CD4-positive, alpha-beta T cell (primary cell): Measurements from ENCODE around the gene MLKL. TPM values are rescaled to one million over a fixed set of nuclear protein-coding genes. Genes with fewer than 3 reads are reported as not detected.

Experiments used
- ATAC-seq: fragments of 200-7000 bp; cut with Tn5 transposase; one replicate; pipeline ENCODE4 v1.10.0; 2022; ENCODE audit warnings: mild to moderate bottlenecking; ENCODE audit not compliant: poor library complexity
- CTCF ChIA-PET: fragments of 350-600 bp; sonication (Branson Sonifier 250); formaldehyde crosslinking; loops from one replicate; lab custom pipeline; 2021; ENCODE audit warnings: antibody characterized with exemption, inconsistent platforms; lab: Charles Lee
- POLR2A ChIA-PET: fragments of 350-600 bp; sonication (Branson Sonifier 250); formaldehyde crosslinking; loops from one replicate; lab custom pipeline; 2021; ENCODE audit warnings: antibody characterized with exemption, inconsistent platforms; lab: Charles Lee
- DNase-seq, 14 experiments: peaks; one replicate each; pipeline ENCODE4 v3.0.0-alpha.2; 2013 to 2020; ENCODE audit warnings: mixed read lengths in 2 of 14
- H3K27ac ChIP-seq, 2 donors: one replicate each; pipeline versions ENCODE4 v1.5.1 to v1.7.0; 2013; ENCODE audit warnings: low read length in 2 of 2, low read depth in 1 of 2, mild to moderate bottlenecking in 1 of 2
- H3K27me3 ChIP-seq, 2 experiments: 1 replicate in 1 of 2; 2 replicates in 1 of 2; pipeline versions ENCODE4 v1.6.1 to v1.7.0; 2013; ENCODE audit warnings: low read length in 2 of 2, control low read depth in 1 of 2, mild to moderate bottlenecking in 1 of 2, moderate library complexity in 1 of 2; ENCODE audit not compliant: insufficient read depth in 2 of 2, control insufficient read depth in 1 of 2
- H3K36me3 ChIP-seq: one replicate; pipeline ENCODE4 v1.6.1; 2013; ENCODE audit warnings: low read length, control low read depth; ENCODE audit not compliant: insufficient read depth
- H3K4me1 ChIP-seq: one replicate; pipeline ENCODE4 v1.6.1; 2013; ENCODE audit warnings: low read length, control low read depth; ENCODE audit not compliant: insufficient read depth
- H3K4me3 ChIP-seq: one replicate; pipeline ENCODE4 v1.5.1; 2013; ENCODE audit warnings: mild to moderate bottlenecking, low read length, moderate library complexity
- H3K9me3 ChIP-seq, 2 experiments: 1 replicate in 1 of 2; 2 replicates in 1 of 2; pipeline versions ENCODE4 v1.6.1 to v1.7.0; 2013; ENCODE audit warnings: low read length in 2 of 2, mild to moderate bottlenecking in 2 of 2, control low read depth in 1 of 2, moderate library complexity in 1 of 2; ENCODE audit not compliant: control insufficient read depth in 1 of 2, insufficient read depth in 1 of 2
- H3K27ac Mint-ChIP-seq: one replicate; pipeline ENCODE4 v1.8.0; 2020; ENCODE audit warnings: mixed read lengths
- H3K27me3 Mint-ChIP-seq: one replicate; pipeline ENCODE4 v1.8.0; 2021; ENCODE audit warnings: mixed read lengths
- H3K36me3 Mint-ChIP-seq: one replicate; pipeline ENCODE4 v1.8.0; 2021; ENCODE audit warnings: low read depth, mixed read lengths
- H3K4me1 Mint-ChIP-seq: one replicate; pipeline ENCODE4 v1.8.0; 2021; ENCODE audit warnings: low read depth, mixed read lengths
- H3K4me3 Mint-ChIP-seq: one replicate; pipeline ENCODE4 v1.8.0; 2020; ENCODE audit warnings: mild to moderate bottlenecking, mixed read lengths
- H3K9me3 Mint-ChIP-seq: one replicate; pipeline ENCODE4 v1.8.0; 2020; ENCODE audit warnings: mixed read lengths
- intact Hi-C, 2 experiments: fragments of 100-400 bp; cut with DNase I in 1 of 2; cut with micrococcal nuclease in 1 of 2; formaldehyde crosslinking; loops; one replicate each; pipeline versions ENCODE4 v1.15.1 to v1.9.0; 2023 to 2025; cut with DNase I, micrococcal nuclease
- total RNA-seq, 174 experiments: library from RNA in 2 of 174; stranded (reverse) in 2 of 174; gene quantifications; one replicate each; pipeline ENCODE4 v1.2.3 and lab custom pipeline; 2021 to 2026
- TF ChIP-seq, protein P1 (sequence below): fragments of 200-600 bp; IDR thresholded peaks from one replicate; pipeline ENCODE4 v1.8.0; 2022; ENCODE audit warnings: antibody characterized with exemption, mild to moderate bottlenecking

Gene MLKL
- total RNA-seq, 2 experiments from 2014 or later, result 29.1 to 30.0 TPM

DNA sequence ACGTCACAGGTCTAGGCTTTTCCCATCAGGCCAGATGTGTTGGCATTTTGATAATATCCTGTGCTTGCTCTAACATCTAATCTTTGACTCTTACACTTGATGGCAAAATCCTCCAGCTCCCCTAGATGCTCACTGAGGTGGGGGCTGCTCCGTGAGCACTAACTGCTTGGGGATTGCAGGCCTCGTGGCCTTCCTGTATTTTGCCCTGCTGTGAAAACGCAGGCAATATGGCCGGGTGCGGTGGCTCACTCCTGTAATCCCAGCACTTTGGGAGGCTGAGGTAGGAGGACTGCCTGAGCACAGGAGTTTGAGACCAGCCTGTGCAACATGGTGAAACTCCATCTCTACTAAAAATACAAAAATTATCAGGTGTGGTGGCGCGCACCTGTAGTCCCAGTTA lies 9.7 kb upstream of the MLKL start:
- intact Hi-C loops, result no loop called here
- Histone ChIP-seq H3K36me3 (no peaks in the 10 kb centered on the region), H3K27ac (no peak overlapping the region), H3K27me3 (no peaks in the 10 kb centered on the region), H3K9me3 (no peaks in the 10 kb centered on the region), H3K4me1 (peaks cover 2% of the 10 kb centered on the region), H3K4me3 (no peak overlapping the region)
- H3K9me3 Mint-ChIP-seq, result no peaks in the 10 kb centered on the region
- TF ChIP-seq, protein P1, sequence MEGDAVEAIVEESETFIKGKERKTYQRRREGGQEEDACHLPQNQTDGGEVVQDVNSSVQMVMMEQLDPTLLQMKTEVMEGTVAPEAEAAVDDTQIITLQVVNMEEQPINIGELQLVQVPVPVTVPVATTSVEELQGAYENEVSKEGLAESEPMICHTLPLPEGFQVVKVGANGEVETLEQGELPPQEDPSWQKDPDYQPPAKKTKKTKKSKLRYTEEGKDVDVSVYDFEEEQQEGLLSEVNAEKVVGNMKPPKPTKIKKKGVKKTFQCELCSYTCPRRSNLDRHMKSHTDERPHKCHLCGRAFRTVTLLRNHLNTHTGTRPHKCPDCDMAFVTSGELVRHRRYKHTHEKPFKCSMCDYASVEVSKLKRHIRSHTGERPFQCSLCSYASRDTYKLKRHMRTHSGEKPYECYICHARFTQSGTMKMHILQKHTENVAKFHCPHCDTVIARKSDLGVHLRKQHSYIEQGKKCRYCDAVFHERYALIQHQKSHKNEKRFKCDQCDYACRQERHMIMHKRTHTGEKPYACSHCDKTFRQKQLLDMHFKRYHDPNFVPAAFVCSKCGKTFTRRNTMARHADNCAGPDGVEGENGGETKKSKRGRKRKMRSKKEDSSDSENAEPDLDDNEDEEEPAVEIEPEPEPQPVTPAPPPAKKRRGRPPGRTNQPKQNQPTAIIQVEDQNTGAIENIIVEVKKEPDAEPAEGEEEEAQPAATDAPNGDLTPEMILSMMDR, result no peak
- no peaks in the 10 kb centered on the region for H3K4me1 Mint-ChIP-seq
- DNase-seq, result no peak
- no peaks in the 10 kb centered on the region for H3K27me3 Mint-ChIP-seq
- ChIA-PET CTCF (interaction anchor here (0.5 to 1.3 kb wide), 2 partner anchors 9 to 150 kb away, joined by 3 to 6 read pairs; no protein-coding TSS in a partner anchor), POLR2A (no interaction called here)
- H3K4me3 Mint-ChIP-seq, result no peak overlapping the region
- no peaks in the 10 kb centered on the region for H3K36me3 Mint-ChIP-seq
- H3K27ac Mint-ChIP-seq, result no peak overlapping the region
- no peak for ATAC-seq

DNA sequence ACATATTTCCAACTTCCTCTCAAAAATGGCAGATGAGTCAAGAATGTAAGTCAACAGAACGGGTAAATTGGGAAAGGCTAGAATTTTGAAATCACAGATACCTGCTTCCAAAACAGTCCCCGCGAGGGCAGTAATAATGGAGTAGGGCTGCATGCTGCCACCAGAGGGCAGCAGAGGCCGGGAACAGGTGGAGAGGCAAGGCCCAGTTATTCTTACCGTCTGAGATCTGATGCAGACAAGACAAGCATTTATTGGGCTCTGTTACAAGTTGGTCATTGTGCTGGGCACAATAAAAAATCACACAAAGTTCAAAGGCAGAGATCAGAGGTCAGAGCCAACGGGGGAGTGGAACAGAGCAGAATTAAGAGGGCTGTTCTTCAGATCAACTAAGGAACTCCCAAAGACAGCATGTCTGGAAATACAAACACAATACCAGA lies 8.8 kb upstream of the MLKL start:
- Mint-ChIP-seq H3K27ac (no peak overlapping the region), H3K4me3 (no peak overlapping the region), H3K9me3 (no peaks in the 10 kb centered on the region), H3K36me3 (no peaks in the 10 kb centered on the region), H3K27me3 (no peaks in the 10 kb centered on the region), H3K4me1 (no peaks in the 10 kb centered on the region)
- TF ChIP-seq, protein P1, result peak; percentile 98
- ChIA-PET POLR2A (no interaction called here), CTCF (interaction anchor here (1.3 kb wide), 1 partner anchor 8 kb away, joined by 6 read pairs; no protein-coding TSS in a partner anchor)
- no peak overlapping the region for H3K27ac ChIP-seq
- ATAC-seq, result peak; percentile 100
- no peaks in the 10 kb centered on the region for H3K36me3 ChIP-seq
- H3K4me1 ChIP-seq, result peaks cover 2% of the 10 kb centered on the region
- no peaks in the 10 kb centered on the region for H3K27me3 ChIP-seq
- DNase-seq, result peak; percentile 65 to 91 (median 80)
- H3K9me3 ChIP-seq, result no peaks in the 10 kb centered on the region
- no peak overlapping the region for H3K4me3 ChIP-seq
- intact Hi-C loops, result loop anchor here (1.0 to 10.0 kb wide), 5 partner anchors 103 to 402 kb away; partner anchors contain the start of gene WDR59 (in 2 of the 2)

DNA sequence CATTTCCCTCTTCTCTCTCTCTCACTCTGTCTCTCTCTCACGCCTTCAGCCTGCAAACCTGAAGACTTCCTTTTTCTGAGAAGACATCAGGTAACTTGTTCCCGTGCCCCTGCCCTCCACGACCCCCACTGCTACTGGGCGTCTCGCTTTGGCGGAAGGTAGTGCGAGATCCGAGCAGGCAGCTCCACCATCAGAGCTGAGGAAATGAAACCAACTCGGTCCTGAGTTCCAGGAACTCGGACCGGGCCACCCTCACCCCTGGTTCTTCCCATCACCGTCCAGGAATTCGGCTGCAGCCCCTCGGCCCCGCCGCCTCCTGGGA lies 585 bp downstream of the MLKL start:
- peaks cover 67% of the 10 kb centered on the region for H3K4me1 Mint-ChIP-seq
- intact Hi-C loops, result loop anchor here (5.0 to 10.0 kb wide), 2 partner anchors 33 to 285 kb away; partner anchors contain the start of genes RFWD3 (in 2 of the 2) and WDR59 (in 2 of the 2)
- H3K36me3 Mint-ChIP-seq, result peaks cover 25% of the 10 kb centered on the region
- DNase-seq (peak in 10 of 14 experiments; percentile 9 to 51 (median 34)), ATAC-seq (peak; percentile 25)
- Histone ChIP-seq H3K4me3 (peak overlapping the region; percentile 99), H3K9me3 (no peaks in the 10 kb centered on the region), H3K27me3 (no peaks in the 10 kb centered on the region), H3K27ac (peak overlapping the region; percentile 71 to 83), H3K36me3 (peaks cover 13% of the 10 kb centered on the region), H3K4me1 (peaks cover 46% of the 10 kb centered on the region)
- TF ChIP-seq, protein P1, result no peak
- CTCF ChIA-PET, result interaction anchor here (1.3 to 2.6 kb wide), 3 partner anchors 13 to 163 kb away, joined by 4 to 9 read pairs (median 6); no protein-coding TSS in a partner anchor
- H3K9me3 Mint-ChIP-seq, result no peaks in the 10 kb centered on the region
- POLR2A ChIA-PET, result interaction anchor here (0.7 to 2.9 kb wide), 6 partner anchors 12 to 733 kb away, joined by 3 to 34 read pairs (median 4); partner anchors contain the start of genes CFDP1, GLG1, RFWD3 and WDR59
- peak overlapping the region; percentile 87 for H3K27ac Mint-ChIP-seq
- peak overlapping the region; percentile 99 for H3K4me3 Mint-ChIP-seq
- H3K27me3 Mint-ChIP-seq, result no peaks in the 10 kb centered on the region
